GM13976 (cell line): ENCODE results near the gene EPB41L5.

ENCODE experiments used
- DNase-seq: peaks from one replicate; pipeline ENCODE4 v3.0.0; 2012; ENCODE audit warnings: low spot score
- in situ Hi-C: fragments of 300-500 bp; cut with MboI; formaldehyde crosslinking; loops from one replicate; pipeline ENCODE4 v1.12.0; 2022; ENCODE audit warnings: low sequenced_read_pairs, mixed read lengths, inconsistent platforms; ENCODE audit not compliant: unreplicated experiment
- TF ChIP-seq, protein P1 (sequence below): IDR thresholded peaks from 2 replicates; pipeline ENCODE4 v1.5.1; 2012; ENCODE audit warnings: borderline replicate concordance, mild to moderate bottlenecking; ENCODE audit not compliant: insufficient read depth; ENCODE audit errors: extremely low read depth, missing control alignments, control extremely low read depth

The EPB41L5 gene

DNA sequence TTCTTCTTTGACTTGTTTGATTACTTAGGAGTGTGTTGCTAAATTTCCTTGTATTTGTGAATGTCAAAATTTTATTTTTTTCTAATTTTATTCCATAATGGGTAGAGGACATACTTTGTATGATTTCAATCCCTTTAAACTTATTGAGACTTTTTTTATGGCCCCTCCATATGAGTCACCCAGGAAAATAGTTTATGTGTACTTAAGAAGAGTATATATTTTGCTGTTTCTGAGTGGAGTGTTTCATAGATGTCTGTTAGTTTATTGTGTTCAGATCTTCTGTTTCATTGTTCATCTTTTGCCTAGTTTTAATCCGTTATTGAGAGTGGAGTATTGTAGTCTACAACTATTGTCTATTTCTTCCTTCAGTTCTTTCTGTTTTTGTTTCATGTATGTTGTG lies 81.9 kb downstream of the EPB41L5 start:
- TF ChIP-seq, protein P1, sequence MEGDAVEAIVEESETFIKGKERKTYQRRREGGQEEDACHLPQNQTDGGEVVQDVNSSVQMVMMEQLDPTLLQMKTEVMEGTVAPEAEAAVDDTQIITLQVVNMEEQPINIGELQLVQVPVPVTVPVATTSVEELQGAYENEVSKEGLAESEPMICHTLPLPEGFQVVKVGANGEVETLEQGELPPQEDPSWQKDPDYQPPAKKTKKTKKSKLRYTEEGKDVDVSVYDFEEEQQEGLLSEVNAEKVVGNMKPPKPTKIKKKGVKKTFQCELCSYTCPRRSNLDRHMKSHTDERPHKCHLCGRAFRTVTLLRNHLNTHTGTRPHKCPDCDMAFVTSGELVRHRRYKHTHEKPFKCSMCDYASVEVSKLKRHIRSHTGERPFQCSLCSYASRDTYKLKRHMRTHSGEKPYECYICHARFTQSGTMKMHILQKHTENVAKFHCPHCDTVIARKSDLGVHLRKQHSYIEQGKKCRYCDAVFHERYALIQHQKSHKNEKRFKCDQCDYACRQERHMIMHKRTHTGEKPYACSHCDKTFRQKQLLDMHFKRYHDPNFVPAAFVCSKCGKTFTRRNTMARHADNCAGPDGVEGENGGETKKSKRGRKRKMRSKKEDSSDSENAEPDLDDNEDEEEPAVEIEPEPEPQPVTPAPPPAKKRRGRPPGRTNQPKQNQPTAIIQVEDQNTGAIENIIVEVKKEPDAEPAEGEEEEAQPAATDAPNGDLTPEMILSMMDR, result no peak
- in situ Hi-C loops, result no loop called here
- DNase-seq, result no peak

DNA sequence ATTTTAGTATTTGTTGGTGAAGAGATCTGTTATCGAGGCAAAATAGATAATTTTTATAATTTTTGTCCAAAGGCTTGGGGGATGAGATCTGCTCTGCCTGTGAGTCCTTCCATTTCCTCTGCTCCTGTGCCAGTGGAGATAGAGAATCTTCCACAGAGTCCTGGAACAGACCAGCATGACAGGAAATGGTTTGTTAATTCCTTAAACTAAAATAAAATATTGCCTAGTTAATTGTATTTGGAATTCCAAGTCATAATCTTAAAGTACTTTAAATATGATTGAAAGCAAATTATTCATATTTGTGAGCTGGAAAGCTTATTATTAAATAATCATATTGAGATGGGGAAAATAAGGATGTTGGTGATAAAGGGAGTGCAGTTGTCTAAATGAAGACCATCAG lies 87.8 kb downstream of the EPB41L5 start:
- TF ChIP-seq, protein P1, result no peak
- in situ Hi-C loops, result no loop called here
- DNase-seq, result no peak

DNA sequence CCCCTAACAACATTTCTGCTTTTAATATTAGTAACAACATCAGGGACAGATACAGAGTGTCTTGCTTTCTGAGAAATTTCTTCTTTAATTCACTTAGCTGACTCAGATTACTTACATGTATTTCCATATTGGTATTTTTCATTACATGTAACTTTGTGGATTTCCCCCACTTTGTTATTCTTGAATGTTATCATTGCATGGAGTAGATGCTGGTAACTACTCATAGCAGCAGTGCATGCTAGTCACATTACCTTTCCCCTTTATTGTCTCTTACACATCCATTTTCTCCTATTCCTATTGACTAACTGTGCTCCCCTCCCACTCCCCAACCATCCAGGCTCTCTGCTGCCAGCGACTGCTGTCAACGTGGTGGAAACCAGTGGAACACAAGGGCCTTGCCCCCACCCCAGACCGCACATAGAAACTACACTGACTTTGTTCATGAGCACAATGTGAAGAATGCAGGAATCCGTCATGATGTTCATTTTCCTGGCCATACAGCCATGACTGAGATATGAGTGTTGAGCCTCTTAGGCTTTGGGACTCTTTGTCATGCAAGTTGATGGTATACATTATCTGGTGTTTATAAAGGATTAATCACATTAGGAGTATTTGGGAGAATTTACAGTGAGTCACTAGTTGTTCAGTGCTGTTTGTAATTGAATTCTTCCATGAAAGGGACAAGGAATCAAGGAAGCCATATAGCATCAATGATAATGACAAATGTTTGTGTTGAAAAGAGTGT lies 91.0 kb downstream of the EPB41L5 start:
- in situ Hi-C loops, result no loop called here
- DNase-seq, result no peak
- TF ChIP-seq, protein P1, result no peak

DNA sequence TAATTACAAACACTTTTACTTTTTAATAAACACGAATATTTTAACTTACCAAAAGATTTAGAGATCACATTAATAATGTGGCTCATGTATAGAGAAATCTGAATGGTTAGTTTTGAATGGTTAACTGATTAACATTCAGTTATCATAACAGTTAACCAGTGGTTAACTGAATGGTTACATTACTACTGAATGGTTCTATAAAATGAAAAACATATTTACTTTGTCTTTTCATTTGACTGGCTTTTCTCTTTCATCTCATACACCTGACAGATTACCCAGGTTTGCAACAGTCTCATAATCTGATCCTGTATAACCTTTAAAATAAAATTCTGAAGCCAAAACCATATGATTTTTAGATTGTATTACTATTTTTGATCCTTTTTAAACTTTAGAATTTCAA lies 91.9 kb downstream of the EPB41L5 start:
- no peak for DNase-seq
- TF ChIP-seq, protein P1, result no peak
- in situ Hi-C loops, result no loop called here

DNA sequence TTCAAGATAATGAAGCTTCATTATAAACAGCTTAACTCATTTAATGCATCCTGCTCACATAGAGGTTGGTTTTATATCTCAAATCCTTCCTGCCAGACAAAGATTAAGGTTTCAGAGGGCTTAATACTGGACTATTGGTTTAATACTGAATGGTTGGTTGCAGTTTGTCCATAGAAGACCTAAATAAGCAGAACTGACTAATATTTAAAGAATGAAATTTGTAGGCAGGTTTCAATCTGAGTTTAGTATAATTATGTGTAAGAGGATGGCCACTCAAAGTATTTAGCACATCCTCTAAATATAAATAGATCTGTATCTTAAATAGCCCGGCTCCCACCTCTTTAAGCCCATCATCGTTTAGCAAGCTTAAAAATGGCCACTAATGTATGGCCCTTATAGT lies 92.5 kb downstream of the EPB41L5 start:
- in situ Hi-C loops, result no loop called here
- TF ChIP-seq, protein P1, result no peak
- peak; percentile 24 for DNase-seq

DNA sequence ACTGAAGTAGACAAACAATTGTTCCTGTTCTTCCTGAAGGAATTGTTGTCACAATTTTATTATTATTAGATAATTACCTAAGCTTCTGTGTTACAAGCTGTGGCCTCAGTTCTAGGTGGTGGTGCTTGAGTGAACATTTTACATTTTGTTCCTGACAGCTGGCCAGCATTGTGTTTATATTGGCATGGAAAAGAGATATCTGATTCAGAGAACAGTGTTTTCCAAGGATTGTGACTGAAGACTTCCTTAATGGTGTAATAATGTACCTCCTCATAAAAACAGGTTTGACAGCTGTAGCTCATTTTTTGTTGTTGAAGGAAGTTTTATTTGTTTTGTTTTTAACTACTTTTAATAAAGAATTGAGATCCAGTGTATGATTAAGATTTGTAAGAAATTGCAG lies 95.2 kb downstream of the EPB41L5 start:
- in situ Hi-C loops, result no loop called here
- TF ChIP-seq, protein P1, result no peak
- no peak for DNase-seq
